GM19328 (cell line): ENCODE results near the gene ARHGEF10L.

ENCODE experiments used
- ATAC-seq: cut with Tn5 transposase; IDR thresholded peaks from one replicate; pipeline ENCODE4 v1.9.1; 2021; ENCODE audit warnings: mild to moderate bottlenecking, moderate library complexity; ENCODE audit not compliant: unreplicated experiment

ARHGEF10L gene

GRCh38 chr1:17521946-17522612 is 17.4 kb upstream of the ARHGEF10L start:
- ATAC-seq: no peak

- ATAC-seq: no peak
Measured at GRCh38 chr1:17523321-17524041, 16.0 kb upstream of the ARHGEF10L start.

- no peak for ATAC-seq
Measured at GRCh38 chr1:17524645-17525044, 14.9 kb upstream of the ARHGEF10L start.

GRCh38 chr1:17525996-17526686 is 13.4 kb upstream of the ARHGEF10L start:
- ATAC-seq: no peak

- ATAC-seq: no peak
Measured at GRCh38 chr1:17527036-17527914, 12.2 kb upstream of the ARHGEF10L start.

GRCh38 chr1:17529381-17529780 is 10.1 kb upstream of the ARHGEF10L start:
- no peak for ATAC-seq

- no peak for ATAC-seq
Measured at GRCh38 chr1:17531343-17531681, 8.2 kb upstream of the ARHGEF10L start.

GRCh38 chr1:17531682-17532487 is 7.6 kb upstream of the ARHGEF10L start:
- no peak for ATAC-seq

- no peak for ATAC-seq
Measured at GRCh38 chr1:17533201-17533600, 6.3 kb upstream of the ARHGEF10L start.

- no peak for ATAC-seq
Measured at GRCh38 chr1:17535300-17535936, 4.1 kb upstream of the ARHGEF10L start.

- no peak for ATAC-seq
Measured at GRCh38 chr1:17538010-17538409, 1.5 kb upstream of the ARHGEF10L start.

- ATAC-seq: no peak
Measured at GRCh38 chr1:17538428-17539117, 925 bp upstream of the ARHGEF10L start.

GRCh38 chr1:17539118-17539476 is 401 bp upstream of the ARHGEF10L start:
- no peak for ATAC-seq

- no peak for ATAC-seq
Measured at GRCh38 chr1:17540255-17541001, 930 bp downstream of the ARHGEF10L start.

GRCh38 chr1:17542645-17543044 is 3.1 kb downstream of the ARHGEF10L start:
- ATAC-seq: no peak

- ATAC-seq: no peak
Measured at GRCh38 chr1:17544776-17545350, 5.4 kb downstream of the ARHGEF10L start.

GRCh38 chr1:17545356-17545755 is 5.9 kb downstream of the ARHGEF10L start:
- no peak for ATAC-seq

- no peak for ATAC-seq
Measured at GRCh38 chr1:17546946-17547670, 7.6 kb downstream of the ARHGEF10L start.
